H1 (cell line): Measurements from ENCODE around the gene DHRS4L2. TPM values are rescaled to one million over a fixed set of nuclear protein-coding genes. Genes with fewer than 3 reads are reported as not detected.
"Not testable (repeated sequence)": the region's sequence is repeated elsewhere in the genome, so short reads cannot be mapped to it uniquely, and the experiment has no call there.

Experiments used
- CTCF ChIA-PET: fragments of 300-600 bp; sonication (Branson Sonifier 250); formaldehyde crosslinking; loops from one replicate; lab custom pipeline; 2021; ENCODE audit not compliant: partially characterized antibody; lab: Charles Lee
- POLR2A ChIA-PET: fragments of 300-600 bp; sonication (Branson Sonifier 250); formaldehyde crosslinking; loops from one replicate; lab custom pipeline; 2021; ENCODE audit warnings: inconsistent platforms; ENCODE audit not compliant: partially characterized antibody; lab: Charles Lee
- DNase-seq, 2 experiments: peaks; one replicate each; pipeline versions ENCODE4 v3.0.0 to v3.0.0-alpha.2; 2010 to 2022; ENCODE audit warnings: low spot score in 2 of 2, low read depth in 1 of 2, mixed read lengths in 1 of 2
- FAIRE-seq: peaks from 2 replicates; lab custom pipeline; 2011; peaks lifted over from hg19 to GRCh38; lab: Jason Lieb, UNC
- H2AFZ ChIP-seq: 2 replicates; pipeline ENCODE4 v1.8.1; 2012; ENCODE audit warnings: low read length, inconsistent platforms
- H2AK5ac ChIP-seq: 2 replicates; pipeline ENCODE4 v1.6.1; 2013; ENCODE audit warnings: low read depth, low read length
- H2BK120ac ChIP-seq: replicated peaks from 2 replicates; pipeline ENCODE3; 2013; ENCODE audit warnings: low read depth, low read length, inconsistent platforms
- H2BK12ac ChIP-seq: 2 replicates; pipeline ENCODE4 v1.6.1; 2013; ENCODE audit warnings: low read depth, low read length
- H2BK15ac ChIP-seq: 2 replicates; pipeline ENCODE4 v1.6.1; 2013; ENCODE audit warnings: low read length
- H2BK20ac ChIP-seq: 2 replicates; pipeline ENCODE4 v1.6.1; 2013; ENCODE audit warnings: low read length
- H2BK5ac ChIP-seq: 2 replicates; pipeline ENCODE4 v1.6.1; 2013; ENCODE audit warnings: low read depth, low read length
- H3K14ac ChIP-seq: 2 replicates; pipeline ENCODE4 v1.6.1; 2013; ENCODE audit warnings: inconsistent platforms; ENCODE audit not compliant: insufficient read length
- H3K18ac ChIP-seq: 2 replicates; pipeline ENCODE4 v1.6.1; 2013; ENCODE audit warnings: low read length; ENCODE audit errors: extremely low read depth
- H3K23ac ChIP-seq: 2 replicates; pipeline ENCODE4 v1.6.1; 2013; ENCODE audit warnings: inconsistent platforms; ENCODE audit not compliant: insufficient read length
- H3K23me2 ChIP-seq: 2 replicates; pipeline ENCODE4 v1.6.1; 2013; ENCODE audit warnings: low read depth, low read length
- H3K27ac ChIP-seq: 2 replicates; pipeline ENCODE4 v1.6.1; 2011; ENCODE audit warnings: low read depth, low read length, inconsistent platforms
- H3K27me3 ChIP-seq, 4 experiments: replicated peaks in 1 of 4; 1 replicate in 1 of 4; 2 replicates in 3 of 4; pipeline versions ENCODE4 v1.6.1 to v1.8.1; 2011 to 2013; ENCODE audit warnings: low read length in 3 of 4, mild to moderate bottlenecking in 3 of 4, inconsistent platforms in 2 of 4, mixed read lengths in 2 of 4, moderate library complexity in 1 of 4; ENCODE audit not compliant: control insufficient read depth in 3 of 4, insufficient read depth in 3 of 4; ENCODE audit errors: extremely low read depth in 1 of 4
- H3K36me3 ChIP-seq, 4 experiments: 2 replicates each; pipeline versions ENCODE4 v1.6.1 to v1.8.1; 2011 to 2013; ENCODE audit warnings: mild to moderate bottlenecking in 4 of 4, low read length in 3 of 4, moderate library complexity in 2 of 4, control low read depth in 1 of 4, inconsistent platforms in 1 of 4; ENCODE audit not compliant: insufficient read depth in 4 of 4, control insufficient read depth in 2 of 4
- H3K4ac ChIP-seq: replicated peaks from 2 replicates; pipeline ENCODE3; 2013; ENCODE audit warnings: low read length, low read depth, mixed read lengths, inconsistent platforms; ENCODE audit not compliant: insufficient read length
- H3K4me1 ChIP-seq, 4 experiments: replicated peaks in 1 of 4; 1 replicate in 1 of 4; 2 replicates in 3 of 4; pipeline versions ENCODE4 v1.6.1 to v1.8.1; 2011 to 2013; ENCODE audit warnings: low read length in 3 of 4, inconsistent platforms in 2 of 4, mixed read lengths in 1 of 4; ENCODE audit not compliant: insufficient read depth in 4 of 4, control insufficient read depth in 3 of 4
- H3K4me2 ChIP-seq, 2 experiments: 2 replicates each; pipeline versions ENCODE4 v1.6.1 to v1.8.1; 2011 to 2013; ENCODE audit warnings: low read depth in 2 of 2, low read length in 2 of 2, control low read depth in 1 of 2, inconsistent platforms in 1 of 2, mild to moderate bottlenecking in 1 of 2; ENCODE audit not compliant: insufficient read depth in 1 of 2
- H3K4me3 ChIP-seq, 4 experiments: fragments of 200-600, 300-600 bp in 1 of 4; sonication (generic), shearing (Covaris generic), sonication (Bioruptor Twin) in 1 of 4; 2 replicates each; pipeline versions ENCODE4 v1.5.1 to v1.8.1; 2011 to 2016; ENCODE audit warnings: low read length in 4 of 4, low read depth in 3 of 4, control low read depth in 2 of 4, inconsistent platforms in 2 of 4, mild to moderate bottlenecking in 2 of 4, mixed read lengths in 1 of 4, moderate library complexity in 1 of 4; ENCODE audit not compliant: insufficient read depth in 2 of 4; ENCODE audit errors: extremely low read depth in 1 of 4
- H3K56ac ChIP-seq: replicated peaks from 2 replicates; pipeline ENCODE3; 2013; ENCODE audit warnings: low read depth, mild to moderate bottlenecking, mixed read lengths, low read length, inconsistent platforms; ENCODE audit not compliant: insufficient read length
- H3K79me1 ChIP-seq: 2 replicates; pipeline ENCODE4 v1.6.1; 2013; ENCODE audit warnings: low read depth, low read length, control low read depth
- H3K79me2 ChIP-seq, 2 experiments: 2 replicates each; pipeline versions ENCODE4 v1.6.1 to v1.8.1; 2012 to 2013; ENCODE audit warnings: low read length in 2 of 2, mild to moderate bottlenecking in 2 of 2, inconsistent platforms in 1 of 2; ENCODE audit not compliant: insufficient read depth in 2 of 2, control insufficient read depth in 1 of 2
- H3K9ac ChIP-seq, 4 experiments: replicated peaks in 1 of 4; 1 replicate in 1 of 4; 2 replicates in 3 of 4; pipeline versions ENCODE4 v1.6.1 to v1.8.1; 2011 to 2013; ENCODE audit warnings: low read depth in 3 of 4, low read length in 3 of 4, control low read depth in 2 of 4, mild to moderate bottlenecking in 2 of 4, moderate library complexity in 2 of 4, inconsistent platforms in 1 of 4; ENCODE audit errors: extremely low read depth in 1 of 4
- H3K9me3 ChIP-seq, 2 experiments: 2 replicates each; pipeline versions ENCODE4 v1.6.1 to v1.8.1; 2012 to 2013; ENCODE audit warnings: mild to moderate bottlenecking in 2 of 2, moderate library complexity in 2 of 2, control low read depth in 1 of 2, inconsistent platforms in 1 of 2, low read depth in 1 of 2, low read length in 1 of 2, mixed read lengths in 1 of 2; ENCODE audit not compliant: insufficient read depth in 2 of 2
- H4K20me1 ChIP-seq, 2 experiments: replicated peaks in 1 of 2; 2 replicates each; pipeline versions ENCODE3 to v1.8.1; 2011 to 2013; ENCODE audit warnings: inconsistent platforms in 2 of 2, low read length in 2 of 2, mild to moderate bottlenecking in 1 of 2; ENCODE audit not compliant: insufficient read depth in 2 of 2, control insufficient read depth in 1 of 2
- H4K5ac ChIP-seq: 2 replicates; pipeline ENCODE4 v1.6.1; 2013; ENCODE audit warnings: low read length, low read depth, mixed read lengths, inconsistent platforms; ENCODE audit not compliant: insufficient read length
- H4K8ac ChIP-seq: 2 replicates; pipeline ENCODE4 v1.8.0; 2013; ENCODE audit warnings: mild to moderate bottlenecking, moderate library complexity, low read length, inconsistent platforms; ENCODE audit not compliant: insufficient read depth; ENCODE audit errors: extremely low read depth
- H4K91ac ChIP-seq: replicated peaks from 2 replicates; pipeline ENCODE3; 2013; ENCODE audit warnings: low read length, mixed read lengths, inconsistent platforms; ENCODE audit not compliant: insufficient read length
- MAFK ChIP-seq: IDR thresholded peaks from 2 replicates; pipeline ENCODE4 v1.6.1; 2012; ENCODE audit warnings: low read depth, mild to moderate bottlenecking, improper control_type of control experiment, low read length
- WGBS, 2 experiments: shearing (Covaris generic) in 1 of 2; methylation state at CpG; one replicate each; pipeline versions ENCODE4 v1.1.6 to v1.1.7; 2013 to 2015; ENCODE audit warnings: low lambda C conversion rate in 2 of 2, mixed read lengths in 2 of 2, inconsistent platforms in 1 of 2, low coverage in 1 of 2, missing lambda C conversion rate in 1 of 2; ENCODE audit not compliant: insufficient replicate concordance in 2 of 2, insufficient coverage in 1 of 2, insufficient read length in 1 of 2; ENCODE audit errors: extremely low coverage in 1 of 2, missing lambda C conversion rate in 1 of 2; 5-methylcytosine and 5-hydroxymethylcytosine counted together
- polyA plus RNA-seq, 7 experiments: library from polyadenylated mRNA; depleted of rRNA in 3 of 7; stranded (reverse) in 5 of 7; unstranded in 2 of 7; fragments of >200 nt in 5 of 7; fragments of 200-250 nt in 2 of 7; gene quantifications; 1 replicate in 5 of 7; 2 replicates in 1 of 7; 4 replicates in 1 of 7; pipeline versions ENCODE4 v1.2.1 to v1.2.3, GENCODE V29; 2011 to 2013; ENCODE audit warnings: missing spikeins in 2 of 7, mixed read lengths in 2 of 7
- total RNA-seq: library from RNA; stranded (reverse); fragmentation: NEBNext Ultra II Directional; extraction: Animal tissue kit (Norgen Biotek cat#: 25700); gene quantifications from 2 replicates; pipeline ENCODE4 v1.2.1, GENCODE V29; 2021

The DHRS4L2 gene
- total and polyA plus RNA-seq, 2 of the 8 experiments (the other 6 are each of a cell fraction or from before 2014, with no cell fraction given): 12.3 to 15.4 TPM

DNA sequence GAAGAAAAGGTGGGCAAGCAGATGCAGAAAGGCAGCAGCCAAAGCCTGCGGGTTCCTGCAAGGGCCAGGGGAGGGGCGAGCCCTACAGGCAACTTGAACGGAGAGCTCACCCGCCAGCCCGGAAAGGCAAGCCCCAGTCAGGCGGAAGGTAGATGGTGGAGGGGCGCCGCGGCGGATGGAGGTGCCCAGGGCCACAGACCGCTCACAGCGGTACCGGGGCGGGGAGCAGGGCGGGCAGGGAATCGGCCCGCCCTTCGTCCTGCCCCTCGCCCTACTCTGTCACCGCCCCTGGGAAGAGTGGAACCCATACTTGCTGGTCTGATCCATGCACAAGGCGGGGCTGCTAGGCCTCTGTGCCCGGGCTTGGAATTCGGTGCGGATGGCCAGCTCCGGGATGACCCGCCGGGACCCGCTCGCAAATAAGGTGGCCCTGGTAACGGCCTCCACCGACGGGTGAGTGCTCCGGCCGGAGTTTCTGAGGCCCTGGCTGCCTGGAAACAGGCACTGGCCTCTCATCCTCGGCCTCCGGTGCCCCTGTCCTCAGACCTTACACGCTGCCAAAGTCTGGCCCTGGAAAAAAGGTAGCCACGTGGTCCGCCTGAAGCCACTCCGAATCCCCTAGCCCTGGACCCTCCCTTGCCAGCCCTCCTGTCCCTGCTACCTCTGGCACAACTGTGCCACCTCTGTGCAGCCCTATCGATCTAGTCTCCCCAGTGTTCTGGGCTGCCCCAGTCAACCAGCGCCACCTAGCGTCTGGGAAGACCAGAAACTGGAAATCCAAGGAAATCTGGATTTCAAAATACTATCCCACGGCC, 35.1 kb upstream of the DHRS4L2 start, which contains the start of gene DHRS4 (continued):
- TF ChIP-seq MAFK: no peak

GRCh38 chr14:23954279-23954614, 34.5 kb upstream of the DHRS4L2 start:
- H3K4ac ChIP-seq, H3K27me3 ChIP-seq, H3K27ac ChIP-seq, H4K20me1 ChIP-seq, H2BK12ac ChIP-seq, H2BK5ac ChIP-seq, H3K9ac ChIP-seq, H3K14ac ChIP-seq, H2BK15ac ChIP-seq, H3K79me2 ChIP-seq, H3K9me3 ChIP-seq, H3K56ac ChIP-seq, H3K23ac ChIP-seq, H3K79me1 ChIP-seq, H2AFZ ChIP-seq, H2BK20ac ChIP-seq, H4K8ac ChIP-seq, H4K5ac ChIP-seq, H3K4me1 ChIP-seq, H3K18ac ChIP-seq, H3K23me2 ChIP-seq, H3K36me3 ChIP-seq, FAIRE-seq, POLR2A ChIA-PET, DNase-seq, H2AK5ac ChIP-seq, H4K91ac ChIP-seq, H2BK120ac ChIP-seq: not testable (repeated sequence)
- CTCF ChIA-PET: interaction anchor here (0.6 to 4.2 kb wide), 9 partner anchors 17 to 383 kb away, joined by 3 to 35 read pairs (median 3); no protein-coding TSS in a partner anchor
- H3K4me3 ChIP-seq: peak overlapping the region; percentile 72 to 90 (median 86)
- 17% methylated on average over 6 of the region's 6 CpGs; no CpG with 5 or more reads in 1 of the 2 experiments for WGBS, 2 experiments
- peak overlapping the region; percentile 71 to 92 for H3K4me2 ChIP-seq
